H1 (cell line): Measurements from ENCODE around the gene RRBP1. TPM values are rescaled to one million over a fixed set of nuclear protein-coding genes. Genes with fewer than 3 reads are reported as not detected.

Experiments
- CTCF ChIA-PET: fragments of 300-600 bp; sonication (Branson Sonifier 250); formaldehyde crosslinking; loops from one replicate; lab custom pipeline; 2021; ENCODE audit not compliant: partially characterized antibody; lab: Charles Lee
- POLR2A ChIA-PET: fragments of 300-600 bp; sonication (Branson Sonifier 250); formaldehyde crosslinking; loops from one replicate; lab custom pipeline; 2021; ENCODE audit warnings: inconsistent platforms; ENCODE audit not compliant: partially characterized antibody; lab: Charles Lee
- DNase-seq, 2 experiments: peaks; one replicate each; pipeline versions ENCODE4 v3.0.0 to v3.0.0-alpha.2; 2010 to 2022; ENCODE audit warnings: low spot score in 2 of 2, low read depth in 1 of 2, mixed read lengths in 1 of 2
- FAIRE-seq: peaks from 2 replicates; lab custom pipeline; 2011; peaks lifted over from hg19 to GRCh38; lab: Jason Lieb, UNC
- H2AFZ ChIP-seq: 2 replicates; pipeline ENCODE4 v1.8.1; 2012; ENCODE audit warnings: low read length, inconsistent platforms
- H2AK5ac ChIP-seq: 2 replicates; pipeline ENCODE4 v1.6.1; 2013; ENCODE audit warnings: low read depth, low read length
- H2BK120ac ChIP-seq: replicated peaks from 2 replicates; pipeline ENCODE3; 2013; ENCODE audit warnings: low read depth, low read length, inconsistent platforms
- H2BK12ac ChIP-seq: 2 replicates; pipeline ENCODE4 v1.6.1; 2013; ENCODE audit warnings: low read depth, low read length
- H2BK15ac ChIP-seq: 2 replicates; pipeline ENCODE4 v1.6.1; 2013; ENCODE audit warnings: low read length
- H2BK20ac ChIP-seq: 2 replicates; pipeline ENCODE4 v1.6.1; 2013; ENCODE audit warnings: low read length
- H2BK5ac ChIP-seq: 2 replicates; pipeline ENCODE4 v1.6.1; 2013; ENCODE audit warnings: low read depth, low read length
- H3K14ac ChIP-seq: 2 replicates; pipeline ENCODE4 v1.6.1; 2013; ENCODE audit warnings: inconsistent platforms; ENCODE audit not compliant: insufficient read length
- H3K18ac ChIP-seq: 2 replicates; pipeline ENCODE4 v1.6.1; 2013; ENCODE audit warnings: low read length; ENCODE audit errors: extremely low read depth
- H3K23ac ChIP-seq: 2 replicates; pipeline ENCODE4 v1.6.1; 2013; ENCODE audit warnings: inconsistent platforms; ENCODE audit not compliant: insufficient read length
- H3K23me2 ChIP-seq: 2 replicates; pipeline ENCODE4 v1.6.1; 2013; ENCODE audit warnings: low read depth, low read length
- H3K27ac ChIP-seq: 2 replicates; pipeline ENCODE4 v1.6.1; 2011; ENCODE audit warnings: low read depth, low read length, inconsistent platforms
- H3K27me3 ChIP-seq, 4 experiments: replicated peaks in 1 of 4; 1 replicate in 1 of 4; 2 replicates in 3 of 4; pipeline versions ENCODE4 v1.6.1 to v1.8.1; 2011 to 2013; ENCODE audit warnings: low read length in 3 of 4, mild to moderate bottlenecking in 3 of 4, inconsistent platforms in 2 of 4, mixed read lengths in 2 of 4, moderate library complexity in 1 of 4; ENCODE audit not compliant: control insufficient read depth in 3 of 4, insufficient read depth in 3 of 4; ENCODE audit errors: extremely low read depth in 1 of 4
- H3K36me3 ChIP-seq, 4 experiments: 2 replicates each; pipeline versions ENCODE4 v1.6.1 to v1.8.1; 2011 to 2013; ENCODE audit warnings: mild to moderate bottlenecking in 4 of 4, low read length in 3 of 4, moderate library complexity in 2 of 4, control low read depth in 1 of 4, inconsistent platforms in 1 of 4; ENCODE audit not compliant: insufficient read depth in 4 of 4, control insufficient read depth in 2 of 4
- H3K4ac ChIP-seq: replicated peaks from 2 replicates; pipeline ENCODE3; 2013; ENCODE audit warnings: low read length, low read depth, mixed read lengths, inconsistent platforms; ENCODE audit not compliant: insufficient read length
- H3K4me1 ChIP-seq, 4 experiments: replicated peaks in 1 of 4; 1 replicate in 1 of 4; 2 replicates in 3 of 4; pipeline versions ENCODE4 v1.6.1 to v1.8.1; 2011 to 2013; ENCODE audit warnings: low read length in 3 of 4, inconsistent platforms in 2 of 4, mixed read lengths in 1 of 4; ENCODE audit not compliant: insufficient read depth in 4 of 4, control insufficient read depth in 3 of 4
- H3K4me2 ChIP-seq, 2 experiments: 2 replicates each; pipeline versions ENCODE4 v1.6.1 to v1.8.1; 2011 to 2013; ENCODE audit warnings: low read depth in 2 of 2, low read length in 2 of 2, control low read depth in 1 of 2, inconsistent platforms in 1 of 2, mild to moderate bottlenecking in 1 of 2; ENCODE audit not compliant: insufficient read depth in 1 of 2
- H3K4me3 ChIP-seq, 4 experiments: fragments of 200-600, 300-600 bp in 1 of 4; sonication (generic), shearing (Covaris generic), sonication (Bioruptor Twin) in 1 of 4; 2 replicates each; pipeline versions ENCODE4 v1.5.1 to v1.8.1; 2011 to 2016; ENCODE audit warnings: low read length in 4 of 4, low read depth in 3 of 4, control low read depth in 2 of 4, inconsistent platforms in 2 of 4, mild to moderate bottlenecking in 2 of 4, mixed read lengths in 1 of 4, moderate library complexity in 1 of 4; ENCODE audit not compliant: insufficient read depth in 2 of 4; ENCODE audit errors: extremely low read depth in 1 of 4
- H3K56ac ChIP-seq: replicated peaks from 2 replicates; pipeline ENCODE3; 2013; ENCODE audit warnings: low read depth, mild to moderate bottlenecking, mixed read lengths, low read length, inconsistent platforms; ENCODE audit not compliant: insufficient read length
- H3K79me1 ChIP-seq: 2 replicates; pipeline ENCODE4 v1.6.1; 2013; ENCODE audit warnings: low read depth, low read length, control low read depth
- H3K79me2 ChIP-seq, 2 experiments: 2 replicates each; pipeline versions ENCODE4 v1.6.1 to v1.8.1; 2012 to 2013; ENCODE audit warnings: low read length in 2 of 2, mild to moderate bottlenecking in 2 of 2, inconsistent platforms in 1 of 2; ENCODE audit not compliant: insufficient read depth in 2 of 2, control insufficient read depth in 1 of 2
- H3K9ac ChIP-seq, 4 experiments: replicated peaks in 1 of 4; 1 replicate in 1 of 4; 2 replicates in 3 of 4; pipeline versions ENCODE4 v1.6.1 to v1.8.1; 2011 to 2013; ENCODE audit warnings: low read depth in 3 of 4, low read length in 3 of 4, control low read depth in 2 of 4, mild to moderate bottlenecking in 2 of 4, moderate library complexity in 2 of 4, inconsistent platforms in 1 of 4; ENCODE audit errors: extremely low read depth in 1 of 4
- H3K9me3 ChIP-seq, 2 experiments: 2 replicates each; pipeline versions ENCODE4 v1.6.1 to v1.8.1; 2012 to 2013; ENCODE audit warnings: mild to moderate bottlenecking in 2 of 2, moderate library complexity in 2 of 2, control low read depth in 1 of 2, inconsistent platforms in 1 of 2, low read depth in 1 of 2, low read length in 1 of 2, mixed read lengths in 1 of 2; ENCODE audit not compliant: insufficient read depth in 2 of 2
- H4K20me1 ChIP-seq, 2 experiments: replicated peaks in 1 of 2; 2 replicates each; pipeline versions ENCODE3 to v1.8.1; 2011 to 2013; ENCODE audit warnings: inconsistent platforms in 2 of 2, low read length in 2 of 2, mild to moderate bottlenecking in 1 of 2; ENCODE audit not compliant: insufficient read depth in 2 of 2, control insufficient read depth in 1 of 2
- H4K5ac ChIP-seq: 2 replicates; pipeline ENCODE4 v1.6.1; 2013; ENCODE audit warnings: low read length, low read depth, mixed read lengths, inconsistent platforms; ENCODE audit not compliant: insufficient read length
- H4K8ac ChIP-seq: 2 replicates; pipeline ENCODE4 v1.8.0; 2013; ENCODE audit warnings: mild to moderate bottlenecking, moderate library complexity, low read length, inconsistent platforms; ENCODE audit not compliant: insufficient read depth; ENCODE audit errors: extremely low read depth
- H4K91ac ChIP-seq: replicated peaks from 2 replicates; pipeline ENCODE3; 2013; ENCODE audit warnings: low read length, mixed read lengths, inconsistent platforms; ENCODE audit not compliant: insufficient read length
- BRCA1 ChIP-seq: IDR thresholded peaks from 2 replicates; pipeline ENCODE4 v1.6.1; 2012; ENCODE audit warnings: low read depth, low read length, improper control_type of control experiment
- CBX8 ChIP-seq: fragments of 300-800, 300-1000 bp; sonication (generic); IDR thresholded peaks from 2 replicates; pipeline ENCODE4 v1.7.1; 2016; ENCODE audit warnings: low read depth, low read length, borderline replicate concordance
- HDAC6 ChIP-seq: IDR thresholded peaks from one replicate; pipeline ENCODE4 v1.7.1; 2012; ENCODE audit warnings: low read depth, mild to moderate bottlenecking, inconsistent platforms, low read length, moderate library complexity
- KDM4A ChIP-seq: IDR thresholded peaks from one replicate; pipeline ENCODE4 v1.7.1; 2012; ENCODE audit warnings: low read depth, mild to moderate bottlenecking, moderate library complexity, low read length, inconsistent platforms; ENCODE audit not compliant: severe bottlenecking
- MAFK ChIP-seq: IDR thresholded peaks from 2 replicates; pipeline ENCODE4 v1.6.1; 2012; ENCODE audit warnings: low read depth, mild to moderate bottlenecking, improper control_type of control experiment, low read length
- RXRA ChIP-seq: IDR thresholded peaks from 2 replicates; pipeline ENCODE4 v1.6.1; 2011; ENCODE audit warnings: low read depth, mild to moderate bottlenecking, low read length, moderate library complexity; ENCODE audit not compliant: insufficient read depth
- SRF ChIP-seq: IDR thresholded peaks from 2 replicates; pipeline ENCODE4 v1.6.1; 2011; ENCODE audit warnings: mild to moderate bottlenecking, low read depth, low read length, moderate library complexity
- TAF7 ChIP-seq: optimal IDR thresholded peaks from 2 replicates; pipeline ENCODE3; 2011; ENCODE audit warnings: low read depth, mild to moderate bottlenecking, inconsistent platforms, low read length, moderate library complexity, borderline replicate concordance
- WGBS, 2 experiments: shearing (Covaris generic) in 1 of 2; methylation state at CpG; one replicate each; pipeline versions ENCODE4 v1.1.6 to v1.1.7; 2013 to 2015; ENCODE audit warnings: low lambda C conversion rate in 2 of 2, mixed read lengths in 2 of 2, inconsistent platforms in 1 of 2, low coverage in 1 of 2, missing lambda C conversion rate in 1 of 2; ENCODE audit not compliant: insufficient replicate concordance in 2 of 2, insufficient coverage in 1 of 2, insufficient read length in 1 of 2; ENCODE audit errors: extremely low coverage in 1 of 2, missing lambda C conversion rate in 1 of 2; 5-methylcytosine and 5-hydroxymethylcytosine counted together
- polyA plus RNA-seq, 7 experiments: library from polyadenylated mRNA; depleted of rRNA in 3 of 7; stranded (reverse) in 5 of 7; unstranded in 2 of 7; fragments of >200 nt in 5 of 7; fragments of 200-250 nt in 2 of 7; gene quantifications; 1 replicate in 5 of 7; 2 replicates in 1 of 7; 4 replicates in 1 of 7; pipeline versions ENCODE4 v1.2.1 to v1.2.3, GENCODE V29; 2011 to 2013; ENCODE audit warnings: missing spikeins in 2 of 7, mixed read lengths in 2 of 7
- total RNA-seq: library from RNA; stranded (reverse); fragmentation: NEBNext Ultra II Directional; extraction: Animal tissue kit (Norgen Biotek cat#: 25700); gene quantifications from 2 replicates; pipeline ENCODE4 v1.2.1, GENCODE V29; 2021

The RRBP1 gene
- total and polyA plus RNA-seq, 2 of the 8 experiments (the other 6 are each of a cell fraction or from before 2014, with no cell fraction given), result 15.9 to 157 TPM

DNA sequence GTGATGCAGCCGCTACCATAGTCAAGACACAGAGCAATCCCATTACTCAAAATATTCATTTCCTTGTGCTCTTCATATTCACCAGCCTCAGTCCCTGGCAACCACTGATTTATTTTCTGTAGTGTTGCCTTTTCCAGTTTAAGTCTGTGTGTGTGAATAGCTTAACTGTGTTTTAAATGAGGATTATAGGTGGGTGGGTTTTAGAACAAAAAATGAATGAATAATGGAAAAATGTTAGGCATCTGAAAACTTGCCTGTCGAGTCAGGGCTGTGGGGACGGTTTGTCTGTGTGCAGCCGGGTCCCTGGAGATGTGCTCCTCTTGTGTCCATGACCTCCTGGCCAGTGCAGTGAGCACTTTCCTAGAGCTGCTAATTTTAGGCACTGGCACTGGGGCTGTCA lies 44.9 kb upstream of the RRBP1 start:
- H2BK20ac ChIP-seq, result no peak overlapping the region
- no peaks in the 10 kb centered on the region for H3K23me2 ChIP-seq
- no peak overlapping the region for H2BK5ac ChIP-seq
- H3K4me2 ChIP-seq, result no peak overlapping the region
- H4K8ac ChIP-seq, result no peak overlapping the region
- no peaks in the 10 kb centered on the region for H4K20me1 ChIP-seq
- H2BK12ac ChIP-seq, result no peak overlapping the region
- TF ChIP-seq TAF7 (no peak), RXRA (no peak), MAFK (no peak), BRCA1 (no peak), KDM4A (no peak), CBX8 (no peak), SRF (no peak), HDAC6 (no peak)
- H4K91ac ChIP-seq, result no peak overlapping the region
- ChIA-PET POLR2A (interaction anchor here (0.5 kb wide), 1 partner anchor 144 kb away, joined by 3 read pairs; no protein-coding TSS in a partner anchor), CTCF (interaction anchor here (1.2 kb wide), 1 partner anchor 78 kb away, joined by 3 read pairs; no protein-coding TSS in a partner anchor)
- H2BK120ac ChIP-seq, result no peak overlapping the region
- no peaks in the 10 kb centered on the region for H3K27me3 ChIP-seq
- no peak overlapping the region for H3K23ac ChIP-seq
- H3K79me1 ChIP-seq, result no peaks in the 10 kb centered on the region
- peaks cover 0 to 5% (median 0%) of the 10 kb centered on the region in 4 experiments; a peak in 1 of 7 replicates for H3K4me1 ChIP-seq
- no peak overlapping the region for H3K14ac ChIP-seq
- no peak for DNase-seq
- no peak overlapping the region for H2AFZ ChIP-seq
- H2BK15ac ChIP-seq, result no peak overlapping the region
- H3K4me3 ChIP-seq, result no peak overlapping the region
- no peak overlapping the region for H4K5ac ChIP-seq
- no peak overlapping the region for H3K56ac ChIP-seq
- H3K27ac ChIP-seq, result no peak overlapping the region
- H3K79me2 ChIP-seq, result no peaks in the 10 kb centered on the region
- no peak for FAIRE-seq
- no peak overlapping the region for H2AK5ac ChIP-seq
- WGBS, 2 experiments, result 83% methylated on average over 4 of the region's 4 CpGs; no CpG with 5 or more reads in 1 of the 2 experiments
- no peak overlapping the region for H3K9ac ChIP-seq
- no peaks in the 10 kb centered on the region for H3K9me3 ChIP-seq
- H3K36me3 ChIP-seq, result no peaks in the 10 kb centered on the region
- no peak overlapping the region for H3K18ac ChIP-seq
- no peak overlapping the region for H3K4ac ChIP-seq
